PC-3 (cell line): ENCODE measurements around the gene STX16.

Source experiments
- CTCF ChIP-seq: fragments of 300-600 bp; sonication (generic); conservative IDR thresholded peaks from 2 replicates; pipeline ENCODE4 v1.5.1; 2017; ENCODE audit warnings: antibody characterized with exemption, low read depth, mild to moderate bottlenecking, low read length
- EZH2 ChIP-seq: fragments of 300-600 bp; sonication (generic); IDR thresholded peaks from one replicate; pipeline ENCODE4 v1.6.1; 2017; ENCODE audit warnings: antibody characterized with exemption, mild to moderate bottlenecking, low read length; ENCODE audit not compliant: unreplicated experiment

DNA sequence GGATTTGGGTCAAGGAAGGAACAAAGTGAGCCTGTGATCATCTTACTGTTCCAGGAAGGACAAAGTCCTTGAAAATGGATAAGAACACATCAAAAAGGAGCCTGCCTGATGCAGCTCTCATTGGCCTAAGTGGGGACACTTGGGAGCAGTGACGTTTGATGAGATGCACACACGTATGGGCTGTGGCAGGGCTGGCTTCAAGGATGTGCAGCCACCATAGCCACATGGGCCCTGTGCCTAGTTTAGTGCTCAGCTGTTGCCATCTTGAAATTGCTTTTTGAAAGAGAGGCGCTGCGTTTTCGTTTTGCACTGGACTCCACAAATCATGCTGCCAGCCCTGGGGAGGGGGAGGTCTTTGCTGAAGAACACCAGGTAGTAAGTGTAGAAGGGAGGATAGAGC is 34.9 kb downstream of the STX16 start:
- TF ChIP-seq CTCF (no peak), EZH2 (no peak)
